H1 (cell line): ENCODE measurements around the gene RNF111. TPM values are rescaled to one million over a fixed set of nuclear protein-coding genes. Genes with fewer than 3 reads are reported as not detected.
A peak's percentile ranks its signal among the peaks of the same experiment; 100 is the strongest.

Source experiments
- CTCF ChIA-PET: fragments of 300-600 bp; sonication (Branson Sonifier 250); formaldehyde crosslinking; loops from one replicate; lab custom pipeline; 2021; ENCODE audit not compliant: partially characterized antibody; lab: Charles Lee
- POLR2A ChIA-PET: fragments of 300-600 bp; sonication (Branson Sonifier 250); formaldehyde crosslinking; loops from one replicate; lab custom pipeline; 2021; ENCODE audit warnings: inconsistent platforms; ENCODE audit not compliant: partially characterized antibody; lab: Charles Lee
- DNase-seq, 2 experiments: peaks; one replicate each; pipeline versions ENCODE4 v3.0.0 to v3.0.0-alpha.2; 2010 to 2022; ENCODE audit warnings: low spot score in 2 of 2, low read depth in 1 of 2, mixed read lengths in 1 of 2
- FAIRE-seq: peaks from 2 replicates; lab custom pipeline; 2011; peaks lifted over from hg19 to GRCh38; lab: Jason Lieb, UNC
- H2AFZ ChIP-seq: 2 replicates; pipeline ENCODE4 v1.8.1; 2012; ENCODE audit warnings: low read length, inconsistent platforms
- H2AK5ac ChIP-seq: 2 replicates; pipeline ENCODE4 v1.6.1; 2013; ENCODE audit warnings: low read depth, low read length
- H2BK120ac ChIP-seq: replicated peaks from 2 replicates; pipeline ENCODE3; 2013; ENCODE audit warnings: low read depth, low read length, inconsistent platforms
- H2BK12ac ChIP-seq: 2 replicates; pipeline ENCODE4 v1.6.1; 2013; ENCODE audit warnings: low read depth, low read length
- H2BK15ac ChIP-seq: 2 replicates; pipeline ENCODE4 v1.6.1; 2013; ENCODE audit warnings: low read length
- H2BK20ac ChIP-seq: 2 replicates; pipeline ENCODE4 v1.6.1; 2013; ENCODE audit warnings: low read length
- H2BK5ac ChIP-seq: 2 replicates; pipeline ENCODE4 v1.6.1; 2013; ENCODE audit warnings: low read depth, low read length
- H3K14ac ChIP-seq: 2 replicates; pipeline ENCODE4 v1.6.1; 2013; ENCODE audit warnings: inconsistent platforms; ENCODE audit not compliant: insufficient read length
- H3K18ac ChIP-seq: 2 replicates; pipeline ENCODE4 v1.6.1; 2013; ENCODE audit warnings: low read length; ENCODE audit errors: extremely low read depth
- H3K23ac ChIP-seq: 2 replicates; pipeline ENCODE4 v1.6.1; 2013; ENCODE audit warnings: inconsistent platforms; ENCODE audit not compliant: insufficient read length
- H3K23me2 ChIP-seq: 2 replicates; pipeline ENCODE4 v1.6.1; 2013; ENCODE audit warnings: low read depth, low read length
- H3K27ac ChIP-seq: 2 replicates; pipeline ENCODE4 v1.6.1; 2011; ENCODE audit warnings: low read depth, low read length, inconsistent platforms
- H3K27me3 ChIP-seq, 4 experiments: replicated peaks in 1 of 4; 1 replicate in 1 of 4; 2 replicates in 3 of 4; pipeline versions ENCODE4 v1.6.1 to v1.8.1; 2011 to 2013; ENCODE audit warnings: low read length in 3 of 4, mild to moderate bottlenecking in 3 of 4, inconsistent platforms in 2 of 4, mixed read lengths in 2 of 4, moderate library complexity in 1 of 4; ENCODE audit not compliant: control insufficient read depth in 3 of 4, insufficient read depth in 3 of 4; ENCODE audit errors: extremely low read depth in 1 of 4
- H3K36me3 ChIP-seq, 4 experiments: 2 replicates each; pipeline versions ENCODE4 v1.6.1 to v1.8.1; 2011 to 2013; ENCODE audit warnings: mild to moderate bottlenecking in 4 of 4, low read length in 3 of 4, moderate library complexity in 2 of 4, control low read depth in 1 of 4, inconsistent platforms in 1 of 4; ENCODE audit not compliant: insufficient read depth in 4 of 4, control insufficient read depth in 2 of 4
- H3K4ac ChIP-seq: replicated peaks from 2 replicates; pipeline ENCODE3; 2013; ENCODE audit warnings: low read length, low read depth, mixed read lengths, inconsistent platforms; ENCODE audit not compliant: insufficient read length
- H3K4me1 ChIP-seq, 4 experiments: replicated peaks in 1 of 4; 1 replicate in 1 of 4; 2 replicates in 3 of 4; pipeline versions ENCODE4 v1.6.1 to v1.8.1; 2011 to 2013; ENCODE audit warnings: low read length in 3 of 4, inconsistent platforms in 2 of 4, mixed read lengths in 1 of 4; ENCODE audit not compliant: insufficient read depth in 4 of 4, control insufficient read depth in 3 of 4
- H3K4me2 ChIP-seq, 2 experiments: 2 replicates each; pipeline versions ENCODE4 v1.6.1 to v1.8.1; 2011 to 2013; ENCODE audit warnings: low read depth in 2 of 2, low read length in 2 of 2, control low read depth in 1 of 2, inconsistent platforms in 1 of 2, mild to moderate bottlenecking in 1 of 2; ENCODE audit not compliant: insufficient read depth in 1 of 2
- H3K4me3 ChIP-seq, 4 experiments: fragments of 200-600, 300-600 bp in 1 of 4; sonication (generic), shearing (Covaris generic), sonication (Bioruptor Twin) in 1 of 4; 2 replicates each; pipeline versions ENCODE4 v1.5.1 to v1.8.1; 2011 to 2016; ENCODE audit warnings: low read length in 4 of 4, low read depth in 3 of 4, control low read depth in 2 of 4, inconsistent platforms in 2 of 4, mild to moderate bottlenecking in 2 of 4, mixed read lengths in 1 of 4, moderate library complexity in 1 of 4; ENCODE audit not compliant: insufficient read depth in 2 of 4; ENCODE audit errors: extremely low read depth in 1 of 4
- H3K56ac ChIP-seq: replicated peaks from 2 replicates; pipeline ENCODE3; 2013; ENCODE audit warnings: low read depth, mild to moderate bottlenecking, mixed read lengths, low read length, inconsistent platforms; ENCODE audit not compliant: insufficient read length
- H3K79me1 ChIP-seq: 2 replicates; pipeline ENCODE4 v1.6.1; 2013; ENCODE audit warnings: low read depth, low read length, control low read depth
- H3K79me2 ChIP-seq, 2 experiments: 2 replicates each; pipeline versions ENCODE4 v1.6.1 to v1.8.1; 2012 to 2013; ENCODE audit warnings: low read length in 2 of 2, mild to moderate bottlenecking in 2 of 2, inconsistent platforms in 1 of 2; ENCODE audit not compliant: insufficient read depth in 2 of 2, control insufficient read depth in 1 of 2
- H3K9ac ChIP-seq, 4 experiments: replicated peaks in 1 of 4; 1 replicate in 1 of 4; 2 replicates in 3 of 4; pipeline versions ENCODE4 v1.6.1 to v1.8.1; 2011 to 2013; ENCODE audit warnings: low read depth in 3 of 4, low read length in 3 of 4, control low read depth in 2 of 4, mild to moderate bottlenecking in 2 of 4, moderate library complexity in 2 of 4, inconsistent platforms in 1 of 4; ENCODE audit errors: extremely low read depth in 1 of 4
- H3K9me3 ChIP-seq, 2 experiments: 2 replicates each; pipeline versions ENCODE4 v1.6.1 to v1.8.1; 2012 to 2013; ENCODE audit warnings: mild to moderate bottlenecking in 2 of 2, moderate library complexity in 2 of 2, control low read depth in 1 of 2, inconsistent platforms in 1 of 2, low read depth in 1 of 2, low read length in 1 of 2, mixed read lengths in 1 of 2; ENCODE audit not compliant: insufficient read depth in 2 of 2
- H4K20me1 ChIP-seq, 2 experiments: replicated peaks in 1 of 2; 2 replicates each; pipeline versions ENCODE3 to v1.8.1; 2011 to 2013; ENCODE audit warnings: inconsistent platforms in 2 of 2, low read length in 2 of 2, mild to moderate bottlenecking in 1 of 2; ENCODE audit not compliant: insufficient read depth in 2 of 2, control insufficient read depth in 1 of 2
- H4K5ac ChIP-seq: 2 replicates; pipeline ENCODE4 v1.6.1; 2013; ENCODE audit warnings: low read length, low read depth, mixed read lengths, inconsistent platforms; ENCODE audit not compliant: insufficient read length
- H4K8ac ChIP-seq: 2 replicates; pipeline ENCODE4 v1.8.0; 2013; ENCODE audit warnings: mild to moderate bottlenecking, moderate library complexity, low read length, inconsistent platforms; ENCODE audit not compliant: insufficient read depth; ENCODE audit errors: extremely low read depth
- H4K91ac ChIP-seq: replicated peaks from 2 replicates; pipeline ENCODE3; 2013; ENCODE audit warnings: low read length, mixed read lengths, inconsistent platforms; ENCODE audit not compliant: insufficient read length
- CBX8 ChIP-seq: fragments of 300-800, 300-1000 bp; sonication (generic); IDR thresholded peaks from 2 replicates; pipeline ENCODE4 v1.7.1; 2016; ENCODE audit warnings: low read depth, low read length, borderline replicate concordance
- WGBS, 2 experiments: shearing (Covaris generic) in 1 of 2; methylation state at CpG; one replicate each; pipeline versions ENCODE4 v1.1.6 to v1.1.7; 2013 to 2015; ENCODE audit warnings: low lambda C conversion rate in 2 of 2, mixed read lengths in 2 of 2, inconsistent platforms in 1 of 2, low coverage in 1 of 2, missing lambda C conversion rate in 1 of 2; ENCODE audit not compliant: insufficient replicate concordance in 2 of 2, insufficient coverage in 1 of 2, insufficient read length in 1 of 2; ENCODE audit errors: extremely low coverage in 1 of 2, missing lambda C conversion rate in 1 of 2; 5-methylcytosine and 5-hydroxymethylcytosine counted together
- polyA plus RNA-seq, 7 experiments: library from polyadenylated mRNA; depleted of rRNA in 3 of 7; stranded (reverse) in 5 of 7; unstranded in 2 of 7; fragments of >200 nt in 5 of 7; fragments of 200-250 nt in 2 of 7; gene quantifications; 1 replicate in 5 of 7; 2 replicates in 1 of 7; 4 replicates in 1 of 7; pipeline versions ENCODE4 v1.2.1 to v1.2.3, GENCODE V29; 2011 to 2013; ENCODE audit warnings: missing spikeins in 2 of 7, mixed read lengths in 2 of 7
- total RNA-seq: library from RNA; stranded (reverse); fragmentation: NEBNext Ultra II Directional; extraction: Animal tissue kit (Norgen Biotek cat#: 25700); gene quantifications from 2 replicates; pipeline ENCODE4 v1.2.1, GENCODE V29; 2021

Gene RNF111
- total and polyA plus RNA-seq, 2 of the 8 experiments (the other 6 are each of a cell fraction or from before 2014, with no cell fraction given), result 18.5 to 26.6 TPM

- no peak overlapping the region for H3K27ac ChIP-seq
- no peak overlapping the region for H4K91ac ChIP-seq
- H2BK12ac ChIP-seq, result no peak overlapping the region
- H2BK15ac ChIP-seq, result no peak overlapping the region
- no peak overlapping the region for H3K4me2 ChIP-seq
- peaks cover 0 to 3% of the 10 kb centered on the region in 2 experiments for H4K20me1 ChIP-seq
- H3K4me1 ChIP-seq, result peaks cover 3 to 5% (median 3%) of the 10 kb centered on the region in 4 experiments; a peak in 6 of 7 replicates
- H3K14ac ChIP-seq, result no peak overlapping the region
- no peak overlapping the region for H3K56ac ChIP-seq
- H3K9ac ChIP-seq, result no peak overlapping the region
- H2BK20ac ChIP-seq, result no peak overlapping the region
- no peak overlapping the region for H3K4ac ChIP-seq
- CTCF ChIA-PET, result interaction anchor here (0.6 to 2.0 kb wide), 6 partner anchors 9 to 1488 kb away, joined by 3 to 7 read pairs (median 3); no protein-coding TSS in a partner anchor
- H4K8ac ChIP-seq, result no peak overlapping the region
- no peaks in the 10 kb centered on the region for H3K9me3 ChIP-seq
- no peak overlapping the region for H3K18ac ChIP-seq
- no peak overlapping the region for H2AFZ ChIP-seq
- H2BK120ac ChIP-seq, result no peak overlapping the region
- no peaks in the 10 kb centered on the region; the same call in 1 of the 2 replicates for H3K23me2 ChIP-seq
- peaks cover 4 to 20% (median 7%) of the 10 kb centered on the region in 4 experiments; a peak in 6 of 8 replicates for H3K36me3 ChIP-seq
- no peak overlapping the region for H3K23ac ChIP-seq
- no peak overlapping the region for H3K4me3 ChIP-seq
- H2BK5ac ChIP-seq, result peak overlapping the region; percentile 35; the same call in 1 of the 2 replicates
- POLR2A ChIA-PET, result no interaction called here
- FAIRE-seq, result no peak
- H4K5ac ChIP-seq, result no peak overlapping the region
- no peaks in the 10 kb centered on the region for H3K27me3 ChIP-seq
- no peak for DNase-seq
- no peak overlapping the region for H2AK5ac ChIP-seq
- WGBS, 2 experiments, result 86% methylated on average over 5 of the region's 5 CpGs; no CpG with 5 or more reads in 1 of the 2 experiments
- no peak for TF ChIP-seq CBX8
- no peaks in the 10 kb centered on the region for H3K79me1 ChIP-seq
- 0 out of 4 replicates have a peak, but pooled peaks cover 0 to 2% of the 10 kb centered on the region in 2 experiments for H3K79me2 ChIP-seq
Measured at GRCh38 chr15:59143281-59143680, 155.8 kb downstream of the RNF111 start.
